HG03175 (cell line): ENCODE measurements around the gene TMEM37.
A peak's percentile ranks its signal among the peaks of the same experiment; 100 is the strongest.
"Not testable (repeated sequence)": the region's sequence is repeated elsewhere in the genome, so short reads cannot be mapped to it uniquely, and the experiment has no call there.

Experiments used
- ATAC-seq: cut with Tn5 transposase; IDR thresholded peaks from one replicate; pipeline ENCODE4 v1.9.1; 2021; ENCODE audit warnings: mild to moderate bottlenecking, moderate library complexity; ENCODE audit not compliant: unreplicated experiment

TMEM37 gene

GRCh38 chr2:119431155-119431975 lies at the start of gene TMEM37:
TSS of gene TMEM37 (plus strand) at chr2:119431854. CDS start at chr2:119431904, 50 bp downstream.
- peak; percentile 68 for ATAC-seq

- no peak for ATAC-seq
Observed at GRCh38 chr2:119383410-119384140, 48.1 kb upstream of the TMEM37 start.

GRCh38 chr2:119384971-119385370 lies 46.7 kb upstream of the TMEM37 start:
- no peak for ATAC-seq

- ATAC-seq, result no peak
Observed at GRCh38 chr2:119385466-119385865, 46.2 kb upstream of the TMEM37 start.

GRCh38 chr2:119387381-119388129 lies 44.1 kb upstream of the TMEM37 start:
- ATAC-seq, result peak; percentile 81

GRCh38 chr2:119389615-119390306 lies 41.9 kb upstream of the TMEM37 start:
- ATAC-seq, result no peak

GRCh38 chr2:119393971-119394748 lies 37.5 kb upstream of the TMEM37 start:
- no peak for ATAC-seq

GRCh38 chr2:119397196-119397595 lies 34.5 kb upstream of the TMEM37 start:
- no peak for ATAC-seq

GRCh38 chr2:119402106-119402505 lies 29.5 kb upstream of the TMEM37 start:
- ATAC-seq, result no peak

GRCh38 chr2:119402645-119403560 lies 28.8 kb upstream of the TMEM37 start:
- no peak for ATAC-seq

- not testable (repeated sequence) for ATAC-seq
Observed at GRCh38 chr2:119403618-119404017, 28.0 kb upstream of the TMEM37 start.

- no peak for ATAC-seq
Observed at GRCh38 chr2:119405151-119405550, 26.5 kb upstream of the TMEM37 start.

GRCh38 chr2:119407430-119408220 lies 24.0 kb upstream of the TMEM37 start:
- ATAC-seq, result peak; percentile 56

- no peak for ATAC-seq
Observed at GRCh38 chr2:119408221-119408619, 23.4 kb upstream of the TMEM37 start.

GRCh38 chr2:119409506-119409905 lies 22.1 kb upstream of the TMEM37 start:
- no peak for ATAC-seq

- ATAC-seq, result peak; percentile 47
Observed at GRCh38 chr2:119414894-119415293, 16.8 kb upstream of the TMEM37 start.

GRCh38 chr2:119415630-119416029 lies 16.0 kb upstream of the TMEM37 start:
- ATAC-seq, result no peak

- no peak for ATAC-seq
Observed at GRCh38 chr2:119416299-119416923, 15.2 kb upstream of the TMEM37 start.
